ENCODE measurements around the gene TMSB4X. TPM values are rescaled to one million over a fixed set of nuclear protein-coding genes. Genes with fewer than 3 reads are reported as not detected.

Gene TMSB4X
- total and polyA plus RNA-seq, 2 of the 13 experiments (the other 11 are each of a cell fraction or from before 2014, with no cell fraction given) = 10.5 to 29.6 TPM

DNA sequence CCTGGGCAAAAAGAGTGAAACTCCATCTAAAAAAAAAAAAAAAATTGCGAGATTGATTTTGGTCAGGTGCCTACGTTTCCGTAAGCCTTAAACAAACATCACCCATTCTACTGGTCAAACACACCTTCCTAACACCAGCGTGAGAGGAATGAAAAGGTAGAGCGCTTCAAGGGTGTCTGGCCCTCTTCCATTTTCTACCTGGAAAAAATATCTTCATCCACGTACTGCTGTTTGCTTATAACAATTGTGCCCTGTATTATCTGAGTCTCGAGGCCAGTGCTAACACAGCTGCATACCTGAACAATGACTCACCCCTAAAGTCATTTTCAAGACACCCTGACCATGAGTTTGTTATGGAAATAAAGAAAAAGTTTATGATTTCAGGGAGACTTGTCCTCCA is 13.9 kb downstream of the TMSB4X start:
- intact Hi-C loops (cut with micrococcal nuclease; ENCODE audit: unreplicated experiment) (no loop called here), in situ Hi-C loops (cut with HindIII; ENCODE audit: extremely low pct_ligation_motif_present, low pct_unique_long_range_greater_than_20kb) (no loop called here)
- no TSS peak for BruUV-seq (replicated peaks)
- FAIRE-seq = peak; percentile 48
- H3K9ac ChIP-seq (ENCODE audit: insufficient read depth, low read depth, low read length) = no peak overlapping the region
- no peak overlapping the region for H2AFZ ChIP-seq (ENCODE audit: low read length)
- peak; percentile 73 for DNase-seq (ENCODE audit: low spot score)
- no peak overlapping the region for H3K4me3 ChIP-seq (replicated peaks in 1 of 3; ENCODE audit: insufficient read depth in 1 of 3, low read depth in 2 of 3, low read length in 3 of 3)
- CTCF ChIA-PET (ENCODE audit: low intra/inter-chr PET ratio, low total read pairs) = no interaction called here
- H3K9me3 ChIP-seq (ENCODE audit: low read length) = no peaks in the 10 kb centered on the region
- H3K79me2 ChIP-seq (ENCODE audit: insufficient read depth, low read length) = no peaks in the 10 kb centered on the region
- H4K20me1 ChIP-seq (ENCODE audit: insufficient read depth, low read length) = no peaks in the 10 kb centered on the region
- H3K4me2 ChIP-seq (ENCODE audit: low read depth, low read length) = peak overlapping the region; percentile 27; the same call in 1 of the 2 replicates
- no peak overlapping the region for H3K27ac ChIP-seq (ENCODE audit: extremely low read length, insufficient read depth, low read length)
- H3K36me3 ChIP-seq (replicated peaks in 1 of 2; ENCODE audit: control insufficient read depth in 1 of 2, insufficient read depth in 2 of 2, low read length in 2 of 2) = no peaks in the 10 kb centered on the region
- WGBS (ENCODE audit: low lambda C conversion rate) = 0% methylated on average over 7 of the region's 7 CpGs
- ATAC-seq = peak; percentile 69
- no peaks in the 10 kb centered on the region for H3K27me3 ChIP-seq (ENCODE audit: control insufficient read depth in 1 of 2, insufficient read depth in 2 of 2, low read length in 2 of 2)
- POLR2A ChIA-PET = no interaction called here
- H3K4me1 ChIP-seq (ENCODE audit: insufficient read depth, low read length) = peaks cover 9% of the 10 kb centered on the region
- TF ChIP-seq ZNF75D (CRISPR knock-in tag; IDR thresholded peaks at IDR 0.05; ENCODE audit: borderline replicate concordance) = no peak
- no peak for TF ChIP-seq ZSCAN12 (CRISPR knock-in tag; IDR thresholded peaks at IDR 0.05)
- no peak for TF ChIP-seq HDAC1 (CRISPR knock-in tag; IDR thresholded peaks at IDR 0.05)
- TF ChIP-seq ZNF746 (CRISPR knock-in tag; IDR thresholded peaks at IDR 0.05) = no peak
- no peak for TF ChIP-seq ZNF7 (CRISPR knock-in tag; IDR thresholded peaks at IDR 0.05)
- no peak for TF ChIP-seq LCORL (IDR thresholded peaks at IDR 0.05)
- no peak for TF ChIP-seq LCORL (CRISPR knock-in tag; IDR thresholded peaks at IDR 0.05)
- no peak for TF ChIP-seq POLR2AphosphoS5 (IDR thresholded peaks at IDR 0.05; ENCODE audit: low read depth, low read length)
- no peak for TF ChIP-seq ZSCAN21 (CRISPR knock-in tag; IDR thresholded peaks at IDR 0.05; ENCODE audit: borderline replicate concordance)
- TF ChIP-seq, protein P1, sequence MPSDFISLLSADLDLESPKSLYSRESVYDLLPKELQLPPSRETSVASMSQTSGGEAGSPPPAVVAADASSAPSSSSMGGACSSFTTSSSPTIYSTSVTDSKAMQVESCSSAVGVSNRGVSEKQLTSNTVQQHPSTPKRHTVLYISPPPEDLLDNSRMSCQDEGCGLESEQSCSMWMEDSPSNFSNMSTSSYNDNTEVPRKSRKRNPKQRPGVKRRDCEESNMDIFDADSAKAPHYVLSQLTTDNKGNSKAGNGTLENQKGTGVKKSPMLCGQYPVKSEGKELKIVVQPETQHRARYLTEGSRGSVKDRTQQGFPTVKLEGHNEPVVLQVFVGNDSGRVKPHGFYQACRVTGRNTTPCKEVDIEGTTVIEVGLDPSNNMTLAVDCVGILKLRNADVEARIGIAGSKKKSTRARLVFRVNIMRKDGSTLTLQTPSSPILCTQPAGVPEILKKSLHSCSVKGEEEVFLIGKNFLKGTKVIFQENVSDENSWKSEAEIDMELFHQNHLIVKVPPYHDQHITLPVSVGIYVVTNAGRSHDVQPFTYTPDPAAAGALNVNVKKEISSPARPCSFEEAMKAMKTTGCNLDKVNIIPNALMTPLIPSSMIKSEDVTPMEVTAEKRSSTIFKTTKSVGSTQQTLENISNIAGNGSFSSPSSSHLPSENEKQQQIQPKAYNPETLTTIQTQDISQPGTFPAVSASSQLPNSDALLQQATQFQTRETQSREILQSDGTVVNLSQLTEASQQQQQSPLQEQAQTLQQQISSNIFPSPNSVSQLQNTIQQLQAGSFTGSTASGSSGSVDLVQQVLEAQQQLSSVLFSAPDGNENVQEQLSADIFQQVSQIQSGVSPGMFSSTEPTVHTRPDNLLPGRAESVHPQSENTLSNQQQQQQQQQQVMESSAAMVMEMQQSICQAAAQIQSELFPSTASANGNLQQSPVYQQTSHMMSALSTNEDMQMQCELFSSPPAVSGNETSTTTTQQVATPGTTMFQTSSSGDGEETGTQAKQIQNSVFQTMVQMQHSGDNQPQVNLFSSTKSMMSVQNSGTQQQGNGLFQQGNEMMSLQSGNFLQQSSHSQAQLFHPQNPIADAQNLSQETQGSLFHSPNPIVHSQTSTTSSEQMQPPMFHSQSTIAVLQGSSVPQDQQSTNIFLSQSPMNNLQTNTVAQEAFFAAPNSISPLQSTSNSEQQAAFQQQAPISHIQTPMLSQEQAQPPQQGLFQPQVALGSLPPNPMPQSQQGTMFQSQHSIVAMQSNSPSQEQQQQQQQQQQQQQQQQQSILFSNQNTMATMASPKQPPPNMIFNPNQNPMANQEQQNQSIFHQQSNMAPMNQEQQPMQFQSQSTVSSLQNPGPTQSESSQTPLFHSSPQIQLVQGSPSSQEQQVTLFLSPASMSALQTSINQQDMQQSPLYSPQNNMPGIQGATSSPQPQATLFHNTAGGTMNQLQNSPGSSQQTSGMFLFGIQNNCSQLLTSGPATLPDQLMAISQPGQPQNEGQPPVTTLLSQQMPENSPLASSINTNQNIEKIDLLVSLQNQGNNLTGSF (CRISPR knock-in tag; IDR thresholded peaks at IDR 0.05) = no peak
- TF ChIP-seq CHD4 (IDR thresholded peaks at IDR 0.05; ENCODE audit: borderline replicate concordance, low read length) = no peak
- TF ChIP-seq MAZ (IDR thresholded peaks at IDR 0.05; ENCODE audit: borderline replicate concordance, low read depth, low read length) = no peak
- no peak for TF ChIP-seq MAZ (CRISPR knock-in tag; IDR thresholded peaks at IDR 0.05; ENCODE audit: low read depth)
- no peak for TF ChIP-seq ZNF782 (CRISPR knock-in tag; IDR thresholded peaks at IDR 0.05; ENCODE audit: borderline replicate concordance)
- TF ChIP-seq MAFG (CRISPR knock-in tag; IDR thresholded peaks at IDR 0.05) = no peak
- TF ChIP-seq XBP1 (CRISPR knock-in tag; IDR thresholded peaks at IDR 0.05) = no peak
- peak; percentile 88 for TF ChIP-seq FOSL2 (CRISPR knock-in tag; IDR thresholded peaks at IDR 0.05)
- peak; percentile 57 for TF ChIP-seq BCL6 (CRISPR knock-in tag; IDR thresholded peaks at IDR 0.05)
- TF ChIP-seq ERF (CRISPR knock-in tag; IDR thresholded peaks at IDR 0.05) = no peak
- peak; percentile 69; the same call in 1 of the 2 replicates for TF ChIP-seq PITX1 (CRISPR knock-in tag; IDR thresholded peaks at IDR 0.05)
- TF ChIP-seq, protein P2, sequence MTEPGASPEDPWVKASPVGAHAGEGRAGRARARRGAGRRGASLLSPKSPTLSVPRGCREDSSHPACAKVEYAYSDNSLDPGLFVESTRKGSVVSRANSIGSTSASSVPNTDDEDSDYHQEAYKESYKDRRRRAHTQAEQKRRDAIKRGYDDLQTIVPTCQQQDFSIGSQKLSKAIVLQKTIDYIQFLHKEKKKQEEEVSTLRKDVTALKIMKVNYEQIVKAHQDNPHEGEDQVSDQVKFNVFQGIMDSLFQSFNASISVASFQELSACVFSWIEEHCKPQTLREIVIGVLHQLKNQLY (CRISPR knock-in tag; IDR thresholded peaks at IDR 0.05) = no peak
- TF ChIP-seq, protein P3, sequence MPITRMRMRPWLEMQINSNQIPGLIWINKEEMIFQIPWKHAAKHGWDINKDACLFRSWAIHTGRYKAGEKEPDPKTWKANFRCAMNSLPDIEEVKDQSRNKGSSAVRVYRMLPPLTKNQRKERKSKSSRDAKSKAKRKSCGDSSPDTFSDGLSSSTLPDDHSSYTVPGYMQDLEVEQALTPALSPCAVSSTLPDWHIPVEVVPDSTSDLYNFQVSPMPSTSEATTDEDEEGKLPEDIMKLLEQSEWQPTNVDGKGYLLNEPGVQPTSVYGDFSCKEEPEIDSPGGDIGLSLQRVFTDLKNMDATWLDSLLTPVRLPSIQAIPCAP (CRISPR knock-in tag; IDR thresholded peaks at IDR 0.05; ENCODE audit: low read depth) = no peak
